Activated CD4-positive, CD25-positive, alpha-beta regulatory T cell treated with anti-CD3 and anti-CD28 coated beads, Interleukin-2, amount 50 U/mL, for 24 hours (primary cell): ENCODE data around the gene DHRS7B.
"Not testable (repeated sequence)": the region's sequence is repeated elsewhere in the genome, so short reads cannot be mapped to it uniquely, and the experiment has no call there.

ENCODE experiments used
- ATAC-seq, 2 donors: fragments of 150-1000 bp; cut with Tn5 transposase; one replicate each; pipeline ENCODE4 v1.10.0; 2021; ENCODE audit warnings: mild to moderate bottlenecking in 1 of 2, moderate library complexity in 1 of 2

The DHRS7B gene

GRCh38 chr17:21126645-21127508 lies at the start of gene DHRS7B:
TSS of gene DHRS7B (plus strand) at chr17:21126964. CDS start at chr17:21126972, 8 bp downstream.
- ATAC-seq, result peak; percentile 95 to 96

DNA sequence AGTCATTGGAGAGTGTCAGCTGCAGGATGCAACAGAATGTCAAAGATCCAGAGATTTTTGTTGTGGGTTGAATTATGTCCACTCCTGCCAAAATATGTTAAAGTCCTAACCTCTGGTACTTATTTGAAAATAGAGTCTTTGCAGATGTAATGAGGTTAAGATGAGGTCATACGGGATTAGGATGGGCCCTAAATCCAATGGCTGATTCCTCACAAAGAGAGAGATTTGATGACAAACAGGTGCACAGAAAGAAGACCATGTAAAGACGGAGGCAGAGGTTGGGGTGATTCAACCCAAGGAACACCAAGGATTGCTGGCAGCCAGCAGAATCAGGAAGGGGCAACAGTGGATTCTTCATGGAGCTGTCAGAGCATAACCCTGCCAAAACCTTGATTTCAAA lies 49.5 kb upstream of the DHRS7B start:
- ATAC-seq, result no peak

DNA sequence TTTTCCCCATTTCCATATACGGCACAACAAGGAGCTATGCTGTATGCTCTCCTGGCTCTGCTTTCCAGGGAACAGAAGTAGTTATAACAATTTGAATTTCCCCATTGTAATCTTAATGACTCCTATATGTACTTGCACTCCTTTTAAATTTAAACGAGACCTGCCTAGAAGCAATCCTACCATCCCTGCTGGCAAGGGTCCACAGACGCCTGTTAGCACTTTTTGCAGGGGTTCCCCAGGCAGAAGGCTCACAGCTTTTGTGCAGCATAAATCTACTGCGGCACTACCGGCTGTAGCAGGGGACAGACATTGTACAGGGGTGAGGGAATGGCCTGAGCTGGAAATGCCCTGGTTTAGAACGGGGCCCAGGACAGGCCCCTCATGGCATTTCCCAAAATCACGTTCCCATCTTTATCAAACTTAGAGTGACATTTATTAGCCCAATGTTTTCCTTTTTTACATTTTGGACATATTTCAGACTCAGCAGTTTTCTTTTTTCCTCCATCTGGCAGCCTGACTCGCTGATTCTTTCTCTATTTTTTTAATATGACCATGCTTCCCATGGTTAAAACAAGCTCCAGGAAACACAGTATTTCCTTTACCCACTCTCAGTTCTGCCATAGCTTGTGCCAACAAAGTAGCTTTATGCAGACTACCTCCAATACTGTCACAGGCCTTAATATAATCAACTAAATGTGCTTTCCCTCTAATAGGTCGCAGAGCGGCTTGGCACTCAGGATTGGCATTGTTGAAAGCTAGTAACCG lies 48.6 kb upstream of the DHRS7B start:
- ATAC-seq, result no peak

- ATAC-seq, result no peak
Observed at GRCh38 chr17:21079196-21079595, 47.6 kb upstream of the DHRS7B start.

- ATAC-seq, result no peak
Observed at GRCh38 chr17:21082001-21082436, 44.7 kb upstream of the DHRS7B start.

DNA sequence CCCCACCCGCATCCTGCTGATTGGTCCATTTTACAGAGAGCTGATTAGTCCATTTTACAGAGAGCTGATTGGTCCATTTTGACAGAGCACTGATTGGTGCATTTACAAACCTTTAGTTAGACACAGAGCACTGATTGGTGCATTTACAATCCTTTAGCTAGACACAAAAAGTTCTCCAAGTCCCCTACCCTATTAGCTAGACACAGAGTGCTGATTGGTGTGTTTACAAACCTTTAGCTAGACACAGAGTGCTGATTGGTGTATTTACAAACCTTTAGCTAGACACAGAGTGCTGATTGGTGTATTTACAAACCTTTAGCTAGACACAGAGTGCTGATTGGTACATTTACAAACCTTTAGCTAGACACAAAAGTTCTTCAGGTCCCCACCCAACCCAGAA lies 41.5 kb upstream of the DHRS7B start:
- not testable (repeated sequence) for ATAC-seq

- ATAC-seq, result no peak
Observed at GRCh38 chr17:21085707-21086106, 41.1 kb upstream of the DHRS7B start.

DNA sequence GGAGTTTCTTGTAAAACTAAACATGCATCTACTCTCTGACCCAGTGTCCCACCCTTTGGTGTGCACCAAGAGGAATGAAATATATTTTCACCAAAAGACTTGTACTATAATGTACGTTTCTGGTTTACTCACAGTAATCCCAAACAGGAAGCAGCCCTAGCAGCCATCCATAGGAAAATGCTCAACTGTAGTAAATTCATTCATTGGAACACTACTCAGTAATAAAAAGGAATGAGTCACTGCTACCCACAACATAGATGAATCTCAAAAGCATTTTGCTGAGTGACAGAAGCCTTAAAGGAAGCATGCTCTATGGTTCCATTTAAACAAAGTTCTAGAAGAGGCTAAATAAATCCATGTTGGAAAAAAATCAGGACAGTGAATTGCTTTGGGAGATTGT lies 37.6 kb upstream of the DHRS7B start:
- ATAC-seq, result no peak

- ATAC-seq, result no peak
Observed at GRCh38 chr17:21089933-21090901, 36.5 kb upstream of the DHRS7B start.

DNA sequence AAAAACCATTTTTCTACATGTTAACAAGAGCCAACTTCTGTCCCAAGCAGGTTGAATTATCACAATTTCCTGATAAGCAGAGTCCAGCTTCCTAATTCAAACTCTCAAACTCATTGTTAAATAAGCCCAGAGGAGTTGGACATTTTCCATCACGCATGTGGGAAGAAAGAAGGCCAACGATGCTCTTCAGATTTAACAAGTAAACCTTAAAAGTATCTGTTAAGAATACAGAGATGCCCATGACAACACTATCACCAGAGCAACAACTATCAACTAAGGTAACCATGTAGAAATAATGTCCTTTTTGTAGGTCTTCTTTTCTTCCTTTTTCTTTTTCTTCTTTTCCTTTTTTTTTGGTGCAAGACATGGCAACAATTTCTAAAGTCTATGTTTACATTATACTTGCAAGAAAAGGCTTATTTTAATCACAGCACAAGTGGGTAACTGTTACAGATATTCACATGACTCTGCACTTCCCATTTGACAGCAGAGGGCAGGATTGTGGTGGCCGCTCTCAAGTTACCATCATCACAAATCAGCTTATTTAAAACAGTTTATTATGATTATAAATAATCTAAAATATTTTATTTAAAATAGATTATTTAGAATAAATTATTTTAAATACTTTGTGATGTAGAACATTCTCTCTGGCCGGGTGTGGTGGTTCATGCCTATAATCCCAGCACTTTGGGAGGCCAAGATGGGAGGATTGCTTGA lies 35.7 kb upstream of the DHRS7B start:
- no peak for ATAC-seq

DNA sequence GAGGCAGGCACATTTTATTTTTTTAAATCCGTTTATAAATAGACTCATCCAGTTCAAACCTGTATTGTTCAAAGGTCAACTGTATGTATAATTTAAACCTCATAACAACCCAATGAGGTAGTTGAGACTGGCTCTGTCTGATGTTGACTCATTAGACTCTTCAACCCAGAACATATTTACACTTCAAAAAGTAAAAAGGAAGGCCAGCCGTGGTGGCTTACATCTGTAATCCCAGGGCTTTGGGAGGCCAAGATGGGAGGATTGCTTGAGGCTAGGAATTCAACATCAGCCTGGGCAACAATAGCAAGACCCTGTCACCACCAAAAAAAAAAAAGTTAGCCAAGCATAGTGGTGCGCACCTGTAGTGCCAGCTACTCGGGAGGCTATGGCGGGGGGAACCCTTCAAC lies 32.5 kb upstream of the DHRS7B start:
- ATAC-seq, result no peak

DNA sequence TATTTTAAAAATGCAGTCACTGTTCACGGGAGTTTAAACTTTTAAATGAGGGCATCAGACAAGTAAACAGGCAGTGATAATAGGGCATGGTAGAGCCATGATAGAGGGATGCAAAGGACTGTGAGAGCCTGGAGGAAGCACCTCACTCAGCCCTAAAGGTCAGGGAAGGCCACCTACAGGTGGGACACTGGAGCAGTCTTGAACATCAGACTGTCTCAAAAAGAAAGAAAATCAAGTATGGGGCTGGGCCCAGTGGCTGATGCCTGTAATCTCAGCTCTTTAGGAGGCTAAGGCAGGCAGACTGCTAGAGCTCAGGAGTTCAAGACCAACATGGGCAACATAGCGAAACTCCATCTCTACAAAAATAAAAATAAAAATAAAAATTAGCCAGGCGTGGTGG lies 31.0 kb upstream of the DHRS7B start:
- no peak for ATAC-seq

- no peak for ATAC-seq
Observed at GRCh38 chr17:21096874-21097273, 29.9 kb upstream of the DHRS7B start.

- peak; percentile 98 to 99 for ATAC-seq
Observed at GRCh38 chr17:21098934-21099689, 27.7 kb upstream of the DHRS7B start.

DNA sequence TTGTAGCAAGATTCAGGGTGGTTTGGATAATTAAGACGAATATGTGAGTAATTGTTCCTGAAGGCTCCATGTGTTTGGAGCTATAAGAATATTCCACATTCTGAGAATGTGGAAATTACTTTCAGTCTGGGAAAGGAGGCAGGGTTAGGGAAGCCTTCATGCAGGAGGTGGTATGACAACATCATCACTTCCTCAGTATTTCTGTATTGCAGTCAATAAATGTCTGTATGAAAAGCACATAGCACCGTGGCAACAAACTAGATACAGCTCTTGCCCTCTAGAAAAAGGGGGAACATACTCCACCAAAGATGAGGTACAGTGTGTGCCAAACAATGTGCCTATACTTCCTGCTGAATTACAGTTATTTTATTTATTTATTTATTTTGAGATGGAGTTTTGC lies 26.1 kb upstream of the DHRS7B start:
- ATAC-seq, result no peak

GRCh38 chr17:21104608-21105007 lies 22.2 kb upstream of the DHRS7B start:
- no peak for ATAC-seq

DNA sequence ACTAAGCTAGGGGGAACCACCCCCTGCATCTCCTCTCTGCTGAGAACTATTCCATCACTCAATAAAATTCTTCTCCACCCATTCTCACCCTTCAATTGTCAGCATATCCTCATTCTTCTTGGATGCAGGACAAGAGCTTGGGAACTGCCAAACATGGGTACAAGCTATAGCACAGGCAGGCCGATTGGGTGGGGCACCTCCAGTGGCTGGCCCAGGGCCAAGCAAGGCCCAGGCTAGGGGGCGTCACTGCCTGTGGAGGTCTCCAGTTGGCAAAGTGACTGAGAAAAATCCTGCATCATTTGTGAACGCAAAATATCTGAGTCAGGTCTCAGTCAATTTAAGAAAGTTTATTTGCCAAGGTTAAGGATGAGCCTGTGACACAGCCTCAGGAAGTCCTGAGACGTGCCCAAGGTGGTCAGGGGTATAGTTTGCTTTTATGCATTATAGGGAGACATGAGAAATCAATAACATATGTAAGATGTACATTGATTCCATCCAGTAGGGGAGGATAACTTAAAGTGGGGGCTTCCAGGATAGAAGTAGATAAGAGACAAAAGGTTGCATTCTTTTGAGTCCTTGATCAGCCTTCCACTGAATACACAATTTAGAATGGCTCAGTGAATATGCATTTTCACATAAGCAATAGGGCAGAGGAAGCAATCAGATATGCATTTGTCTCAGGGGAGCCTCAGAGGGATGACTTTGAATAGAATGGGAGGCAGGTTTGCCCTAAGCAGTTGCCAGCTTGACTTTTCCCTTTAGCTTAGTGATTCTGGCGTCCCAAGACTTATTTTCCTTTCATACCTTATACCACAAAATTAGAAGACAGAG lies 21.5 kb upstream of the DHRS7B start:
- ATAC-seq, result no peak

DNA sequence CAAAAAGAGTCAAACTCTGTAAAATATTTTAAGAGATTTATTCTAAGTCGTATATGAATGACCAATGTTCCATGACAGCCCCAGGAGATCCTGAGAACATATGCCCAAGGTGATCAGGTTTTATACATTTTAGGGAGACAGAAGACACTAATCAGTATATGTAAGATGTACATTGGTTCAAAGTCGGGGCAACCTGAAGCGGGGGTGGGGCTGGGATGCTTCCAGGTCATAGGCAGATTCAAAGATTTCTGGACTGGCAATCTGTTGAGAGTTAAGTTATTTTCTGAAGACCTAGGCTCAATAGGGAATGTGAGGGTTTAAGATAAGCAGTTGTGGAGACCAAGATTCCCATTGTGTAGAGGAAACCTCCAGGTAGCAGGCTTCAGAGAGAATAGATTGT lies 20.4 kb upstream of the DHRS7B start:
- no peak for ATAC-seq

DNA sequence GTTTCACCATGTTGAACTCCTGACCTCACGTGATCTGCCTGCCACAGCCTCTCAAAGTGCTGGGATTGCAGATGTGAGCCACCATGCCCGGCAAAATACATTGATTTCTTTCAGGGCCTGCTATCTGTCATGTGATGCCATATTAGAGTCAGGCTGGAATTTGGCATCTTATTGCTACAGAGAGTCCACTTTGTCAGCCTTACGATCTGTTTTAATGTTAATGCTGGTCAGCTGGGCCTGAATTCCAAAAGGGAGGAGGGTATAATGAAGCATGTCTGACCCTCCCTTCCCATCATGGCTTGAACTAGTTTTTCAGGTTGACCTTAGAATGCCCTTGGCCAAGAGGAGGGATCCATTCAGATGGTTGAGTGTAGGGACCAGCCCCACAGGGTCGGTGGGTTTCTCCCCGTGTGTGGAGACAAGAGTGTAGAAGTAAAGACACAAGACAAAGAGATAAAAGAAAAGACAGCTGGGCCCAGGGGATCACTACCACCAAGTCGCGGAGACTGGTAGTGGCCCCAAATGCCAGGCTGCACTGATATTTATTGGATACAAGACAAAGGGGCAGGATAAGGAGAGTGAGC lies 19.6 kb upstream of the DHRS7B start:
- ATAC-seq, result not testable (repeated sequence)

GRCh38 chr17:21108651-21109050 lies 18.1 kb upstream of the DHRS7B start:
- no peak for ATAC-seq
